Fibroblast of peridontal ligament (primary cell): ENCODE data around the gene NRXN3.

Experiments
- DNase-seq: peaks from one replicate; pipeline ENCODE4 v3.0.0-alpha.2; 2010; ENCODE audit errors: extremely low read depth

The NRXN3 gene

DNA sequence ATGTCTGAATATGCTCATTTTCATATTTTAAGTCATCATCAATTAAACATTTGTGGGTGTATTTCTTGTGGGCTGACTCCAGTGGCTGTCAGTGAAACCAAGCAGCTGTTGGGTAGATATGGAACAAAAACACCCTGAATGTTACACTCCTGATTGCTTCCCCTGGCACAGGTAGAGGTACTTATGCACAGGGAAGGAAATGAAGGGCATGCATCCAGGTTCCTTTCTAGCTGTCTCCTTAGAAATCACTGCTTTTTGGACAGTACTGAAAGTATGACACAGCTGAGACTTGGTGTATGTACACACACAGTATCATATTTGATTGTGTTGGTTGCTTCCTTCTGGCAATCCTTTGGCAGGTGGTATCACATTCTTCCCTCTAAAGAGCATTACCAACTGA is 1034.4 kb downstream of the NRXN3 start:
- DNase-seq: no peak

DNA sequence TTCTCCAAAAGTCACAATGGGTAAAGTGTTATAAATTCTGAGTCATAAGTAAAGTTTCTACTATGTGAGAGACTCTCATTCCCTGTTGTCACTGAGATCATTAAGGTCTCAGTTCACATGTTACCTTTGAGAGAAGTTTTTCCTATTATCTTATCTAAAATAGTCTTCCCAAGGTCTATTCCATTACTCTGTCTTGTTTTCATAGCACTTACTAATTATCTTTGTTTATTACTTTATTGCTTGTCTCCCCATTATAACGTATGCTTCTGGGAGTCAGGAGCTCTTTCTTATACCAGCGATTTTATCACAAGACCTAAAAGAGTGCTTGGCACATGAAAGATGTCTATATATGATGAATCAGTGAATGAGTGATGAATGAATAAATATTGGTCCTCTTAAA is 1039.2 kb downstream of the NRXN3 start:
- DNase-seq: no peak

DNA sequence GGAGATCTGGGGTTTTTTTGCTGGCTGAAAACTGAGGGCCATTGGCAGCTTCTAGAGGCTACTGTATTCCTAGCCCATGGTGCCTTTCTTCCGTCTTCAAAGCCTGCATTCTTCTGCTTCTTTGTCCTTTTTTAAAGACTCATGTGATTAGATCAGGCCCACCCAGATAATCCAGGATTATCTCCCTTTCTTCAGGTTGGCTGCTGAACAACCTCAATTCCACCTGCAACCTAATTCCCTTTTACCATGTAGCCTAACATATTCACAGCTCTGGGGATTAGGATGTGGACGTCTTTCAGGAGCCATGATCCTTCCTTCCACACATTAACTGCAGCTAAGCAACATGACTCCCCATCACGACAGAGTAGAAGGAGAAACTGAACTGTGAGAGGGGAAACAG is 1055.6 kb downstream of the NRXN3 start:
- no peak for DNase-seq

DNA sequence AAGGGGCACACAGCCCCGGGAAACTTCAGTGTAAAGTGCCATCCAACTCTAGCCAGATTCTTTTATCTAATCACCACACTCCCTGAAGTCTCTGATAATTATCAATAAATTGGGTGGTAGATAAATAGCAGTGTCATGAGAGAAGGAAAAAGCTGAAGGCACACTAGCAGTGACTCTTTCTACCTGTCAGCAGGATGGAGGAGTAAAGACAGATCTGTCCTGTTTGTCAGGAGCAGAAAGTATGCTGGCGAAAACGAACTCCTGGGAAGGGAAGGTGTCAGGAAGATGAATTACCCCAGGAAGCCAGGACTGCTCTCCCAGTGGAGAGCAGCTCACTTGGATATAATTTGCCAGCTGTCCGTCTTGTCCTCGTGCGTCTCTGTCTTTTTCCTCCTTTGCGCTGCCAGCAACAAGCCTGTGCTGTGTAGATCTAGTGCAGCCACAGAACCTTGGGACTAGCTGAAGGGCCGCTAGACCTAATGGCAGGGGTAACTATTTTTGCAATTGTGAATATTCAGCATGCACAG is 1059.3 kb downstream of the NRXN3 start:
- DNase-seq: no peak

DNA sequence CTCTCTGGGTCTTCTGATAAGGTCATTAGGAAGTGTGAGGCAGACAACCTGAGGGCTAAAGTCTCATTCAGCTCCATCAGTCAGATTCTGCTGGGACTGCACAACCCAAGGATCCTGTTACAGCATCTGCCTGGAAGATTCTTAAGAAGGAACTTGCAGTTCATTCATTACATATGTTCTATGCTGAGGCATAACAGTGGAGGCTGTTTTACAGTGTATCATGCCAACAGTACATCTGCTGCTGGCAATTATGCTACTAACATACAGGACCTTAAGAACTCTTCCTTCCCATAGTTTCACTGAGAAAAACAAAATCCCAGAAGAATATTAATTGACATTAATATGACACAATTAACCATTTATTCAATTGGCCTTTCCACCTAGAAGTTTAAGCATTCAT is 1072.5 kb downstream of the NRXN3 start:
- DNase-seq: no peak

DNA sequence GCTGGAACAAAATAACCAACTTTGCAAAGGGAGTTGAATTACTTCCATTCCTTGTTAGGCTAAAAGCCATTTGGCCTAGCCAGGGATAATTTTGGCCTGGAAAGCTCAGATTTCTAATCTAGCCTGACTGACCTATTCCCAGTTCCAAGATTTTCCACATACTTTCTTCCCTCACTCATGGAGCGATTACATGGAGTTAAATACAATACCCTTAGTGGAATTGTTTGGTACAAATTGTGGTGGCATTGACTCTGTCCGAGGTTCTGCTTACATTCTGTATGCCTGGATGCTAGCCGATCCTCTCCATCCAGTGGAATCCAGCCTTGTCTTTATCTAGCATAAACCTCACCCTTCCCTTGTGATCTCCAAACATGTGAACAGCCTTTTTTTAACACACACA is 1076.0 kb downstream of the NRXN3 start:
- DNase-seq: no peak

DNA sequence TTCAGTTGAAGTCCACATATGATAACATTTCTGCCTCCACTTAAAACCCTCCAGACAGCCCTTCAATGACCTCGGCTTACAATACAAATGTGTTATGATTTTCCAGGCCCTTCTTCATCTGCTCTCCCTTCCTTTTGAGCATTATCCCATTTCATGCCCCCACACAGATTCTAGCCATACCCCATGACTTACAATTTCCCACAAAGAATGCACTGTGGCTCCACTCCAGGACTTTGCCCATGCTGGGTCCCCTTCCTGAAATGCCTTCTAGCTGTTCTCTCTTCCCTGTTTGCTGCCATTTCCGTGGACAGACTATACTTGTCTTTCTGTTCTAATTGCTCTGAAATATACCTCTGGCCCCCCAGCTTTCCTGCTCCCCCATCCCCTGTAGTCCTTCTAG is 1078.0 kb downstream of the NRXN3 start:
- no peak for DNase-seq

DNA sequence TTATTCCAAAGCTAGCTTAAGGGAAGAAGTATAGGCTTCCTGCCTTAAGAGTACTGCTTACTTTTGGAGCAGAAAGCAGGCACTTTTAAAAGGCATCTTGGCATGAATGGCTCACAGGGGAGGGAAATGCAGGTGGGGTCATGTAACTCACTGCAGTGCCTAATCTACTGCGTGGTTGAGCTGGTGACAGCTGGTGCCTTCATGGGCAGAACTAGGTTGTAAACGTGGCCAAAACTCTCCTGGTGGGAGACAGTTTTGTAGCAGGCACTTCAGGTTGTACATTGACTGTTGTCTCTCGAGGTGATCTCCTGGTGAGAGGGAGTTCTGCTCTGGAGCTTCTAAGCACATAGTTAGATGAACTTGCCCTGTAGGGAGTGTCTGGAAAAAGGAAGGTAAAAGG is 1078.6 kb downstream of the NRXN3 start:
- DNase-seq: no peak

DNA sequence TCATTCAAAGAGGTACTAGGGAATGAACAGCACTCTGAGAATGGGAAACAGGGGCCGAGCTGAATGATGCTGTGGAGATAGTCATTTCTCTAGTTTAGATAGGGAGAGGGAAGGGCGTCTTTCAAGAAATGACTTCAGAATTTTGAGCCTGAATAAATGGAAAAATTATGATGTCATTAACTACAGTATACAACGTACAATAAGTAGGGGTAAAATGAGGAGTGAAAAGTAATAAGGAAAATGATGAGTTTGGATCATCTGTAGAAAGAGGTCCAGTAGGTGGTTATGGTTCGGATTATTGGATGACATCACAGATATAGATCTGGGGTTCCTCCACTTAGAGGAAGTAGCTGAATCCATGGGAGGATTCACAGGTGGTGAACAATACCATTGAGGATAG is 1081.1 kb downstream of the NRXN3 start:
- no peak for DNase-seq

DNA sequence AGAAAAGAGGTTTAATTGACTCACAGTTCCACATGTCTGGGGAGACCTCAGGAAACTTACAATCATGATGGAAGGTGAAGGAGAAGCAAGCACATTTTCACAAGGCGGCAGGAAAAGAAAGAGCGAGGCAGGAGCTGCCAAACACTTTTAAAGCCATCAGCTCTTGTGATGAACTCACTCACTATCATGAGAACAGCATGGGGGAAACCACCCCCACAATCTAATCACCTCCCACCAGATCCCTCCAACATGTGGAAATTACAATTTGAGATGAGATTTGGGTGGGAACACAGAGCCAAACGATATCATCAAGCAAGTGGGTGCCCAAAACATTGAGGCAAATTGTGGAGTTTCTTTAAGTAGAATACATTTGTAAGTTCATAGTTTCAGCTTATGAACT is 1083.4 kb downstream of the NRXN3 start:
- DNase-seq: no peak

DNA sequence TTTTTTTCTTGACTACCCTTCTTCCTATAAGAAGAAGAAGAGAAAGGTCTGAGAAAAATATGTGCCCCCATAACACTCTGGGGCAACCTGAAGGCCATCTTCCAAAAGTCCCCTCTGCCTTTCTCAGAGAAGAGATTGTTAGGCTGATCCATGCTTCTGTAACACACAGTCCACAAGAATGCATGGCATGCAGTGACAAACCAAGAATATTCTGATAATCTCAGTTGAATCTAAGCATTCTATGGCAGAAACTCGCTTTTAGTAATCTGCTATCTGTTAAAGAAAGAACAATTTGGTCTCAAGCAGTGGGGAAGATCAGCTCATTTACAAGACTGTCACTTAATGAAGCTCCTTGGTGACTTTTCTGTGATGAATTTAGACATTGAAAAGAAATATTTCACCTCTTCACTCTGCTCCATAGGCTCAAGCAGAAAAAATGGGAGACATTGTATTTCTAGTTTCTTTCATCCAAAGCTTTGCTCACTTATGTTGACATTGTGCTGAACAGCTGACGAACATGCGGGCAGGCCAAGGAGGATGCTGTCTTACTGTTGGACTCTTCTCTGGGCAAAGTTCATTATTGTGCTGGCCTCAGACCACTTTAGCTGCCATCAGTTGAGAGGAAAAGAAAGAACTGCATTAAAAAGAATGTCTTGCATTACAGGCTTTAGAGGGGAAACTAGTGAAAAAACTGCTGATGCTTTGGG is 1084.0 kb downstream of the NRXN3 start:
- DNase-seq: no peak

DNA sequence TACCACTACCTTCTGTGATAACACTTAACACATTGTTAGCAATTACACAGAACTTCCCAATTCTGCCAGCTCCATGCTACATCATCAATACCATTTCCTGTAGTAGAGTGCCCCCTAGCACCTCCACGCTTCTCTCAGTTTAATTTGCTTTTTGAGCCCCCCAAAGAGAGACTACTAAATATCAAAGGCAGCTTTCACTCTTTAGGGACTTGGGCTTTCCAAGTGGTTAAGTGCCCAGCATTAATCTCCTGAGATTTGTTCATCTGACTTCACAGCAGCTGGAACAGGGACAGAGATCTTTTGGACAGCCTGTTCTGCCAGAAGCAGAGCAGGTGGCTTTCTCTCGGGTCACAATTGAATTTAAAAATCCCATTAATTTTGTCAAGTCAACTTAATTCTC is 1086.2 kb downstream of the NRXN3 start:
- DNase-seq: no peak

DNA sequence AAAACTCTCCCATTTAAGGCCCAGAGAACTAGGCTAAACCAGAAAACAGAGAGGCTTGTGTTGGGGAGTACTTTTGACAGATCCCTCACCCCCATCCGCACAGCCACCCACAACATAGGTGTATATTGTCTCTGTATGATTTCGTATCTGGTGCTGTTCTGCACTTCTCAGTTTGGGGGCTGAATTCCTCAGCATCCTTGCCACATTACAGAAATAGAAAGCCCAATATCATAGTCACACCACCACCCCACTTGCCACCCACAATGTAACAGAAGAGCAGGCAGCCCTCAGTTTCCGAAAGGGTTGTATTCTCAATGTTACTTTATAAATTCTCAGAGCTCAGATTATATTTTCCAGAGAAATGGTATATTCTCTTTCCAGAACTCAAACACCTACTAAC is 1090.2 kb downstream of the NRXN3 start:
- no peak for DNase-seq

DNA sequence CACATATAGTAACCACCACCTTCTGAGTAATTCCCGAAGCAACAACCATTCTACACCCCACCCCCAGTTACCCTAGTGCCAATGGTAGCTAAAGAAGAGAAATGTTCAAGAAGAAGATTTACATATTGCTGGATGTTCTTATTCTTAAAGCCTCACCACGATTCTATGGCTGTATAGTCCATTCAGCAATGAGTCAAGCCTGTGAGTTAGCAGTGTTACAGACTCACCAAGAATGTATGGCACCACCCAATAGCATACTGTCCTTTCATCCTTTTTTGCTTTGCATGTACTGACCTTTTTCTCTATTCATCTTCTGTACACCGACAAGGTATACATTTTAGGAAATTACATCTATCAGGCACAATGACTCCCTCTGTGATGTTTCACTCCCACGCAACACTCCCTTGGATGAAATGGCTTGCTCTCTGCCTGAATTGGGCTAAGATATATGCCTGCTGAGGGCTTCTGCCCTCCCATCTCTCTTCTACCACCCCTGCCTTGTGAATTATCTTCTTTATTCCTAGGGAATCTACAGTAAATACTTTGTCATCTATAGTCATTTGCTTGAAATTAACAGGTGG is 1095.3 kb downstream of the NRXN3 start:
- no peak for DNase-seq

DNA sequence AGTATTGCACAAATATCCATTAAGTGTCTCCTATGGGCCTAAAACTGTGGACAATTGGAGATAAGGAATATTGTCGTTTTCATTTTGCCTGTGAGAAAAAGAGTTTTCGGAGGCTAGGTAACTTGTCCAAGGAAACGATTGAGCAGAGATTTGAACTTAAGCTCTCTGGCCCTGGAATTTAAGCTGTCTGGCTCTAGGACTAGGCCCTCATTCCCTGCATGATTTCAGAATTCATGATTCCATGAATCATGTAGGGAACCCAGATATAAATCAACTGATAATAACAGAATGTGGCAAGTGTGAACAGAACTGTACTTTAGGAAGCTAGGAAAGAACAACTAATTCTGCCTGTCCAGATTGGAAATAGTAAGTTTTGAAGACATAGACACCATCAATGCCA is 1100.2 kb downstream of the NRXN3 start:
- DNase-seq: no peak

DNA sequence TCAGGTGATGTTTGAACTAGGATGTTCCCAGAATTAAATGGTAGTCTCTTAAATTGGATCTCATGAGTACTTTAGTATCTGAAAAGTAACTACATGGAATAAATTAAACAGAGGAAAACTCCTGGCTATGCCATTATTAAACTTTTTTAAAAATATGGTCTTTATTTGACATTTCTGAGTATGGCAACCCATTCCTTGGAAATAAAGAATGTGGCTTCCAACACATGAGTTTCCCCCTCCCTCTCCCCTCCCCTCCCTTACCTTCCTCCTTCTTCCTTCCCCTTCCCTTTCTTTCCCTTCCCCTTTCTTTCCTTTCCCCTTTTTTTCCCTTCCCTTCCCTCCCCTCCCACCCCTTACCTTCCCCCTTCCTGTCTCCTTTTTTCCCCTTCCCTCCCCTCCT is 1100.9 kb downstream of the NRXN3 start:
- no peak for DNase-seq

DNA sequence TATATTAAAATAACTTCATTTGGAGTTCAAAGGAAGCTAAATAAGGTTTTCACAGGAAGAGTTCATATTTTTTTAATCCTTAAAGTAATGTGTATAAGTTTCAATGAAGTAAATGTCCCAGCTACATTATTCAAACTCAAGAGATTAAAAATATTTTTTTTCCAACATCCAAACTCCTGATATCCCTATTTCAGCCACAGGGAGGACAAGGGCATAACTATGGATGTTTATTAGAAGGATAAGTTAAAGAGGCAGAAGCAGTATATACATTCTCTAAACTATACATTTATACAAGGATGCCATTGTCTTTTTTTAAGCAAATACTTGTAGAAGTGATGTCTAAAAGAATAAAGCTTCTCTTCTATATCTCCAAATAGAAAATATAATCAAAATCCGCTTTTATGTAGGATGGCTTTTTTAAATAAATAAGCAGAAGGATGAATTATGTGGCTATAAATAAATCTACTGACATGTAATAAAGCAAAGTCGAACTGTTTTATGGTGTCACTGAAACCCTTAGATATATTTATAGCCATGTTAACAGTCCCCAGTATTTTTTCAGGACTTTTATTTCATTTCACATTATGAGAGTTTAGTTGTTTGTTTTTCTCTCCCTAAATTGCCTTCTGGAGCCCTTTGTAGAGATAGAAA is 1104.6 kb downstream of the NRXN3 start:
- no peak for DNase-seq

DNA sequence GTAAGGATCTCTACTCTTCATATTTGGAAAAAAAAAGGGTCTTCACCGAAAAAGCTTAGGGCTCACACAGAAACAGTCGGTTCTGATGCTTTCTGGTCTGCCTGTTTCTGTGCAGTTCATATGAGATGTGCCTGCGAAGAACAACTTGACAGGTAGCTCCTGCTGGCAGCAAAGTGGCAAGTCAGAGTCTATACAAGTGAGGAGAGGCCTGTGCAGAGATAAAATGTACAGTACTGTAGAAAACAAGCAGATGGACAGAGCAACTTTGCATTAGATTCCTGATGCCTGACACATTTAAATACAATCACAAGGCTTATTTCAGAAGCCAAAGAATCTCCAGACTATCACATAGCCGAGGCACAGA is 1105.1 kb downstream of the NRXN3 start:
- no peak for DNase-seq

DNA sequence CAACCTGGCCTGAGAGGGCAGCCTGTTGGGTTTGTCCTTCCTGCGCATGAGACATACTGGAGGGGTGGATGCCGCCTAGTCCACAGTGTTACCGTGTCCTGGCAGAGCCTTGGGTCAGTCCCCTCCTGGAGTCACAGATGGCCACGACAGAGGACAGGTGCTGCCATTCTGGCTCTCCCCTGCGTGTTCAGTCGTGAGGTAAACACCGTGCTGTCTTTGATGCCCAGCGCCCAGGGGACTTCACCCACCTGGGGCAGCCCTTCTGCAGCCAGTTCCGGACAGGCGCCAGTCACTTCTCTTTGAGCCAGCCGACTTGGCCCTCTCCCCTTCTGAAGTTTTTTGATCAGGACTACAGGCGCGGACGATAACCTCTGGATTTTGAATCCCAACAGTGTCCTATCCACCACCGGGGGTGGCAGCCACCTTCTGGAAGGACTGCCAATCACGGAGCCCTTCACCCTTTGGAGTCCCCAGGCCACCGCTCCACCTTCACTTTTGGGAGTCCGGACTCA is 1108.2 kb downstream of the NRXN3 start:
- no peak for DNase-seq

DNA sequence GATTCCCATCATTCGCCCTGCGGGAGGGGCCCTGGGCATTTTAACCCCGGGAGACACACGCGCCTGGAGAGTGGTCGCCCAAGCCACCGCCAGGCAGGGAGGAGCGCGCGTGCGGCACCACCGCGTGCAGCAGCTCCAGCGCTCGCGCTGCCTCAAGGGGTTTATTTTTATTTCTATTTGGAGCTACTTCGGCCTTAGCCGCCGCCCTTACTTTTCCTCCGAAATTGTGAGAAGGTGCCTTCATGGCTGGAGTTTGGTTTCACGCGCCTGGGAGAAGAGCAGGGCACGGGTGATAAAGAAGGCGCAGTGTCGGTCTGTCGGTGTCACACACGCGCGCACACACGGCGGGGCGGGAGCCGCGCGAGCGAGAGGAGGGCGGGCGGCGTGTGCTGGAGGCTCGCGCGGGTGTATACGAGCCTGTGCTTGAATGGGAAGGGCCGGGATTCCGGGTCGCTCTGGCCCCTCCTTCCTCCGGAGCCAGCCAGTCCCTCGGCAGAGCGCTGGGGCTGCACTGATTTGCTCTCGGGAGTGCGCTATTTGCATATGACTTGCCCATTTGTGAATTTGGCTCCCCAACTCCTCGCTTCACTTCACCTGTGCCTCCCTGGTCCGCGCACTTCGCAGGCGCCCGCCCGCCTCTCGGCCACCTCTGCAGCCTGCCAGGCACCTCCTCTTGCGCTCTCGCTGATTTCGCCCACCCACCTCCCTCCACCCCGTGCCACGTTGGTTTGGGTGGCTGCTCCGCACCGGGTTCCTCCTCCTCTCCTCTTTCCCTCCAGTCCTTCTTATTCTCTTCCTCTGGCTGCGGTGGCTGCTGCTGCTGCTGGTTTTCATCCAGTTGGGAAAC is 1108.8 kb downstream of the NRXN3 start:
- DNase-seq: peak; percentile 1

DNA sequence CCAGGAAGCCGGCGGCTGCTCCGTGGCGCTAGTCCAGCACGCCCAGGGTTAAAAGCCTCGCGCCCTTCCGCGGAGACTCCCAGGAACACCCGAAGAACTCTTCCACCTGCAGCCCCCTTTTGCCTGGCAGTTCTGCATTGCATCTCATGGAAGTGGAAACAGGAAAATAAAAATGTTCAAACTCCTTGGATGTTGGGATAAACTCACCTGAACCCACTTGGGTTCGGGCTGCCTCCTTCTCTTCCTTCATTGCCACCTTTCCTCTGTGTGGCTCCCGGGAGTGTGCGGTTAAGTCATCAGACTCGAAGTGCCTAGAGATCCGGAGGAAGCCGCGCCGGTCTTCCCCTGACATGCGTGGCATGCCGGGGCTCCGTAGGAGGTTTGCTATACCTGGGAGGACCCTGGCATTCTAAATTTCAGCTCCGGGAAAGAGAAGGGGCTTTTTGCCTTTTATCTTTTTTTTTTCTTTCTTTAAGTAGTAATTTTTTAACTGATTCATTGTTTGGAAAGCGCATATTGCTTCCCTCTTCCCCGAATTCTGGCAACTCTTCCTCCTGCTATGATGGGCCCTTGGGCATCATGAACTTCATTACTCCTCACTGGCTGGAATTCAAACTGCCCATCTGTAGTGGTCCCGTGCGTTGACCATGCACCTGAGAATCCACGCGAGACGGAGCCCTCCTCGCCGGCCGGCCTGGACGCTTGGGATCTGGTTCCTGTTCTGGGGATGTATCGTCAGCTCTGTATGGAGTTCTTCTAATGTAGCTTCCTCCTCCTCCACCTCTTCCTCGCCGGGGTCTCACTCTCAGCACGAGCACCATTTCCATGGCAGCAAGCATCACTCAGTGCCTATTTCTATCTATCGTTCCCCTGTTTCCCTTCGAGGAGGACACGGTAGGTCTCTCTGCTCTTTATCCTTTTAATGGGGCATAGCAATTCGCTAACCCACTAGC is 1109.7 kb downstream of the NRXN3 start:
- no peak for DNase-seq
